ENCODE results near the gene RAB24.
"Not testable (repeated sequence)": the region's sequence is repeated elsewhere in the genome, so short reads cannot be mapped to it uniquely, and the experiment has no call there.

Gene RAB24

GRCh38 chr5:177270653-177271052 lies 32.9 kb downstream of the RAB24 start:
- H3K27me3 ChIP-seq (ENCODE audit: control insufficient read depth in 1 of 2, insufficient read depth in 2 of 2, low read length in 2 of 2), result no peaks in the 10 kb centered on the region
- no peaks in the 10 kb centered on the region for H3K4me1 ChIP-seq (ENCODE audit: insufficient read depth, low read length)
- H3K36me3 ChIP-seq (ENCODE audit: insufficient read depth, low read length), result peaks cover 68% of the 10 kb centered on the region
- no peak overlapping the region for H3K27ac ChIP-seq (ENCODE audit: low read depth, low read length)
- no peak overlapping the region for H3K9ac ChIP-seq (ENCODE audit: low read length)
- no peaks in the 10 kb centered on the region for H3K9me3 ChIP-seq (ENCODE audit: low read length)
- H3K4me3 ChIP-seq (ENCODE audit: low read depth in 1 of 2, low read length in 2 of 2), result no peak overlapping the region

DNA sequence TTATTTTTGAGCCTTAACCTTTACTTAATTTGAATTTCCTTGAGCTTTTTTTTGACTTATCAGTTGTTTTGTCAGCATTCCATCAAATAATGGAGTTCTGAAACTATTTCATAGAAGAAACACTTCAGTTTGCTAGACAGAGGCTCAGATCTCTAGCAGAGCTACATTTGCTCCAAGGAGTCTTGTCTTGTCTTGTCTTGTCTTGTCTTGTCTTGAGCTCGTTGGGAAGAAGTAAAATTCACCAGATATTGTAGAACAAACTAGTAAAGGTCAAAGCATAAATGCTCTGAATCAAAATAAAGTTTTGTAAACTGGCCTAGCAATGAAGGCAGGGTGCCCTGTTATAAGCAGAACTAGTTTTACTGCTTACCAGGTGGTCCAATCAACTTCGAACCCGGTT lies 33.5 kb downstream of the RAB24 start:
- Histone ChIP-seq H3K9me3 (ENCODE audit: low read length) (no peaks in the 10 kb centered on the region), H3K27ac (ENCODE audit: low read depth, low read length) (no peak overlapping the region), H3K4me1 (ENCODE audit: insufficient read depth, low read length) (no peaks in the 10 kb centered on the region), H3K9ac (ENCODE audit: low read length) (no peak overlapping the region), H3K4me3 (ENCODE audit: low read depth in 1 of 2, low read length in 2 of 2) (no peak overlapping the region), H3K36me3 (ENCODE audit: insufficient read depth, low read length) (peaks cover 71% of the 10 kb centered on the region), H3K27me3 (ENCODE audit: control insufficient read depth in 1 of 2, insufficient read depth in 2 of 2, low read length in 2 of 2) (no peaks in the 10 kb centered on the region)

DNA sequence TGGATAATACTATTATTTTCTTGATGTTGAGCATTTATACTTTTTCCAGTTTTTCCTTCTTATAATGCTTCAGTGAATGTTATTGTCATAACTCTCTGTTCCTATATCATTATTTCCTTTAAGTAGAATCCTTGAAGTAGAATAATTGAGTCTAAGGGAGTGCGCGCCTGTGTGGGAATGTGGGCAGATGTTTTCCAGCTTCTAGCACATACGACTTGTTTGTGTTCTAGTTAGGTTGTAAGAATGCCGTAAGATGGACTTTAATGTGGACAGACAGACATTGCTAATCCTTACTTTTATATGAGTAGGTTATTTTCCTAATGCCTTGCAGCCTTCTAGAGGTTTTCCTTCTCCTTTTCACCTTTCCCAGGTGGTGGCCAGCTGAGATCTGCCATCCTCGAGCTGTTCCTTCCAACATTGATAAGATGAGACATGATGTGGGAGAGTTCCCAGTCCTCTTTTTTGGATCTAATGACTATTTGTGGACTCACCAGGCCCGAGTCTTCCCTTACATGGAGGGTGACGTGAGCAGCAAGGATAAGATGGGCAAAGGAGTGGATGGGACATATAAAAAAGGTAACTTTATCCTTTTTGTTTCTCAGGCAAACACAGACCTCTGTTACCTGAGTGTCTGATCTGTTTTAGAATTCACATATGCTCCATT lies 34.2 kb downstream of the RAB24 start:
- Histone ChIP-seq H3K36me3 (ENCODE audit: insufficient read depth, low read length) (peaks cover 69% of the 10 kb centered on the region), H3K4me1 (ENCODE audit: insufficient read depth, low read length) (no peaks in the 10 kb centered on the region), H3K9me3 (ENCODE audit: low read length) (no peaks in the 10 kb centered on the region), H3K4me3 (ENCODE audit: low read depth in 1 of 2, low read length in 2 of 2) (no peak overlapping the region), H3K27me3 (ENCODE audit: control insufficient read depth in 1 of 2, insufficient read depth in 2 of 2, low read length in 2 of 2) (no peaks in the 10 kb centered on the region), H3K27ac (ENCODE audit: low read depth, low read length) (no peak overlapping the region), H3K9ac (ENCODE audit: low read length) (no peak overlapping the region)

DNA sequence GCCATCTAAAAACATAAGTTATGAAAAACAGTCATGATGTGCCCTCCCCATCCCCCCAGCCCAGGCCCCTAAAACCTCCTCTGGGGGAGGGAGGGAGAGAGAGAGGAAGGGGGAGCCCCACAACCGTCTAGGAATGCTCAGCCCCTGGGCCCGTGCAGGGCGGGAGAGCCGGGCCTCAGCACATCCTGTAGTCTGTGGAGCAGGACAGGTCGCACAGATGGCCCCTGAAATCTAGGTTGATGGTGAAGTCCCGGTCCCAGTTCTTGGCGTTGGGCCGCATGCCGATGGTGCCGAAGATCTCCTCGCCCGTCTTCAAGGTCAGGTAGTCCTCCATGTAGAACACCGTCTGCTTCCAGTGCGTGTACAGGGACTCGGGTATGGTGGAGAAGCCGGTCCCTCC lies 38.1 kb downstream of the RAB24 start:
- H3K4me3 ChIP-seq (ENCODE audit: low read depth in 1 of 2, low read length in 2 of 2), result no peak overlapping the region
- no peaks in the 10 kb centered on the region for H3K9me3 ChIP-seq (ENCODE audit: low read length)
- H3K9ac ChIP-seq (ENCODE audit: low read length), result no peak overlapping the region
- H3K36me3 ChIP-seq (ENCODE audit: insufficient read depth, low read length), result peaks cover 46% of the 10 kb centered on the region
- H3K27ac ChIP-seq (ENCODE audit: low read depth, low read length), result no peak overlapping the region
- H3K27me3 ChIP-seq (ENCODE audit: control insufficient read depth in 1 of 2, insufficient read depth in 2 of 2, low read length in 2 of 2), result no peaks in the 10 kb centered on the region
- H3K4me1 ChIP-seq (ENCODE audit: insufficient read depth, low read length), result no peaks in the 10 kb centered on the region

- Histone ChIP-seq H3K4me3 (ENCODE audit: low read depth in 1 of 2, low read length in 2 of 2) (no peak overlapping the region), H3K9ac (ENCODE audit: low read length) (no peak overlapping the region), H3K36me3 (ENCODE audit: insufficient read depth, low read length) (peaks cover 38% of the 10 kb centered on the region), H3K4me1 (ENCODE audit: insufficient read depth, low read length) (no peaks in the 10 kb centered on the region), H3K27me3 (ENCODE audit: control insufficient read depth in 1 of 2, insufficient read depth in 2 of 2, low read length in 2 of 2) (no peaks in the 10 kb centered on the region), H3K27ac (ENCODE audit: low read depth, low read length) (no peak overlapping the region), H3K9me3 (ENCODE audit: low read length) (no peaks in the 10 kb centered on the region)
Measured at GRCh38 chr5:177264178-177264577, 39.3 kb downstream of the RAB24 start.

- peaks cover 32% of the 10 kb centered on the region for H3K36me3 ChIP-seq (ENCODE audit: insufficient read depth, low read length)
- no peaks in the 10 kb centered on the region for H3K4me1 ChIP-seq (ENCODE audit: insufficient read depth, low read length)
Measured at GRCh38 chr5:177261510-177261909, 42.0 kb downstream of the RAB24 start.

GRCh38 chr5:177260961-177261360 lies 42.6 kb downstream of the RAB24 start:
- Histone ChIP-seq H3K27ac (ENCODE audit: low read depth, low read length) (no peak overlapping the region), H3K9ac (ENCODE audit: low read length) (no peak overlapping the region), H3K4me3 (ENCODE audit: low read depth in 1 of 2, low read length in 2 of 2) (no peak overlapping the region), H3K9me3 (ENCODE audit: low read length) (no peaks in the 10 kb centered on the region), H3K36me3 (ENCODE audit: insufficient read depth, low read length) (peaks cover 27% of the 10 kb centered on the region), H3K27me3 (ENCODE audit: control insufficient read depth in 1 of 2, insufficient read depth in 2 of 2, low read length in 2 of 2) (no peaks in the 10 kb centered on the region), H3K4me1 (ENCODE audit: insufficient read depth, low read length) (no peaks in the 10 kb centered on the region)

More at GRCh38 chr5:177261510-177261909, 42.0 kb downstream of the RAB24 start:
- H3K4me3 ChIP-seq (ENCODE audit: low read depth in 1 of 2, low read length in 2 of 2), result no peak overlapping the region
- no peak overlapping the region for H3K9ac ChIP-seq (ENCODE audit: low read length)
- H3K9me3 ChIP-seq (ENCODE audit: low read length), result no peaks in the 10 kb centered on the region
- H3K27ac ChIP-seq (ENCODE audit: low read depth, low read length), result no peak overlapping the region
- H3K27me3 ChIP-seq (ENCODE audit: control insufficient read depth in 1 of 2, insufficient read depth in 2 of 2, low read length in 2 of 2), result no peaks in the 10 kb centered on the region

- not testable (repeated sequence) for H3K27me3 ChIP-seq (ENCODE audit: control insufficient read depth in 1 of 2, insufficient read depth in 2 of 2, low read length in 2 of 2); H3K9ac ChIP-seq (ENCODE audit: low read length); H3K4me3 ChIP-seq (ENCODE audit: low read depth in 1 of 2, low read length in 2 of 2); H3K27ac ChIP-seq (ENCODE audit: low read depth, low read length); H3K9me3 ChIP-seq (ENCODE audit: low read length); H3K4me1 ChIP-seq (ENCODE audit: insufficient read depth, low read length)
- peaks cover 31% of the 10 kb centered on the region for H3K36me3 ChIP-seq (ENCODE audit: insufficient read depth, low read length)
Measured at GRCh38 chr5:177258711-177259110, 44.8 kb downstream of the RAB24 start.

GRCh38 chr5:177256296-177256695 lies 47.2 kb downstream of the RAB24 start:
- Histone ChIP-seq H3K4me3 (ENCODE audit: low read depth in 1 of 2, low read length in 2 of 2) (no peak overlapping the region), H3K36me3 (ENCODE audit: insufficient read depth, low read length) (peaks cover 49% of the 10 kb centered on the region), H3K27me3 (ENCODE audit: control insufficient read depth in 1 of 2, insufficient read depth in 2 of 2, low read length in 2 of 2) (no peaks in the 10 kb centered on the region), H3K4me1 (ENCODE audit: insufficient read depth, low read length) (no peaks in the 10 kb centered on the region), H3K9me3 (ENCODE audit: low read length) (no peaks in the 10 kb centered on the region), H3K9ac (ENCODE audit: low read length) (no peak overlapping the region), H3K27ac (ENCODE audit: low read depth, low read length) (no peak overlapping the region)

DNA sequence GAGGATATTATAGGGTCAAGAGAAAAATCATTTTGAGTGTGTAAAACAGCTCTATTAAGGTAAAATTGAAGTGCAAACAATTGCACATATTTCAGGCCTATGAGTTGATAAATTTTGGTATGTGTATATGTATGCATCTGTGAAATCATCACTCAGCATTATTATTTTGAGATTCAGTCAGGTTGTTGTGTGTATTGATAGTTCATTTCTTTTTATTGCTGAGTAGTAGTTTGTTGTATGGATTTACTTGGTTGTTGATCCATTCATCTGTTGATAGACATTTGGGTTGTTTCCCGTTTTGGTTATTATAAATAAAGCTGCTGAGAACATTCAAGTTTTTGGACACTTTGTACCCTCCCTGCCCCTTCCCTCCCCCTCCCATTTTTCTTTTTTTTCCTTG lies 50.3 kb downstream of the RAB24 start:
- H3K4me1 ChIP-seq (ENCODE audit: insufficient read depth, low read length), result no peaks in the 10 kb centered on the region
- peaks cover 50% of the 10 kb centered on the region for H3K36me3 ChIP-seq (ENCODE audit: insufficient read depth, low read length)
- no peak overlapping the region for H3K27ac ChIP-seq (ENCODE audit: low read depth, low read length)

More for the DNA sequence above, 50.3 kb downstream of the RAB24 start:
- Histone ChIP-seq H3K9me3 (ENCODE audit: low read length) (no peaks in the 10 kb centered on the region), H3K4me3 (ENCODE audit: low read depth in 1 of 2, low read length in 2 of 2) (no peak overlapping the region), H3K27me3 (ENCODE audit: control insufficient read depth in 1 of 2, insufficient read depth in 2 of 2, low read length in 2 of 2) (no peaks in the 10 kb centered on the region), H3K9ac (ENCODE audit: low read length) (no peak overlapping the region)

All from muscle layer of colon (tissue), 2 donors.